Psoas muscle (tissue), 8 donors: Measurements from ENCODE around the gene EMILIN2. TPM values are rescaled to one million over a fixed set of nuclear protein-coding genes. Genes with fewer than 3 reads are reported as not detected.

ENCODE experiments used
- ATAC-seq, 4 donors: fragments of 200-7000 bp; cut with Tn5 transposase; one replicate each; pipeline ENCODE4 v1.9.1; 2020; ENCODE audit warnings: moderate library complexity in 3 of 4, mild to moderate bottlenecking in 2 of 4
- DNase-seq, 2 donors: peaks; one replicate each; pipeline ENCODE4 v3.0.0-alpha.2; 2020
- H3K27ac ChIP-seq: fragments of 200-600 bp; one replicate; pipeline ENCODE4 v1.8.0; 2022
- H3K27me3 ChIP-seq, 3 donors: fragments of 200-600 bp in 1 of 3; one replicate each; pipeline versions ENCODE4 v1.6.1 to v1.8.0; 2013 to 2022; ENCODE audit warnings: low read length in 2 of 3, mild to moderate bottlenecking in 2 of 3, moderate library complexity in 1 of 3; ENCODE audit not compliant: insufficient read depth in 3 of 3
- H3K36me3 ChIP-seq, 2 donors: fragments of 200-600 bp in 1 of 2; one replicate each; pipeline versions ENCODE4 v1.6.1 to v1.8.0; 2013 to 2022; ENCODE audit warnings: low read depth in 1 of 2, mild to moderate bottlenecking in 1 of 2, moderate library complexity in 1 of 2; ENCODE audit not compliant: insufficient read depth in 1 of 2
- H3K4me1 ChIP-seq: fragments of 200-600 bp; one replicate; pipeline ENCODE4 v1.8.0; 2022
- H3K4me3 ChIP-seq: fragments of 200-600 bp; one replicate; pipeline ENCODE4 v1.8.0; 2022; ENCODE audit warnings: mild to moderate bottlenecking
- H3K9me3 ChIP-seq: fragments of 200-600 bp; one replicate; pipeline ENCODE4 v1.8.0; 2022
- CTCF ChIP-seq: fragments of 200-600 bp; IDR thresholded peaks from one replicate; pipeline ENCODE4 v1.8.0; 2022; ENCODE audit warnings: antibody characterized with exemption
- WGBS, 3 donors: extraction: QIAGEN DNeasy Blood & Tissue Kit; methylation state at CpG; one replicate each; pipeline versions ENCODE4 v1.1.6 to v1.1.7; 2013; 5-methylcytosine and 5-hydroxymethylcytosine counted together
- intact Hi-C, 2 donors: fragments of 100-400 bp; cut with DNase I; formaldehyde crosslinking; loops; one replicate each; pipeline versions ENCODE4 v1.11.0 to v1.14.2; 2022
- polyA plus RNA-seq, 3 donors: library from polyadenylated mRNA; stranded (reverse); fragments of 200-250 nt; gene quantifications; one replicate each; pipeline ENCODE4 v1.2.3, GENCODE V29; 2013
- total RNA-seq, 4 donors: library from RNA; stranded (reverse); fragmentation: NEBNext Ultra II Directional in 2 of 4; extraction: Animal tissue kit (Norgen Biotek cat#: 25700) in 2 of 4; gene quantifications; one replicate each; pipeline versions ENCODE4 v1.2.1 to v1.2.4, GENCODE V29; 2021 to 2023
- donor health status: healthy with polysubstance abuse.
- donor health status: DM: no; HTN: no; CAD: no; lungs with moderate emphysema.
- donor health status: Bipolar disorder and iron deficiency.
- donor health status: healthy.
- donor health status: DM: yes; HTN: yes; CAD: no.
- donor health status: DM: no; HTN: no; CAD: no.
- donor health status: DM: no; HTN: no; CAD: no.
- donor health status: DM: yes; HTN: yes; CAD: no.

EMILIN2 gene
- total and polyA plus RNA-seq, 7 donors, result 0.65 to 2.9 (median 2.2) TPM

GRCh38 chr18:2893676-2894075, 46.9 kb downstream of the EMILIN2 start:
- DNase-seq, result no peak
- Histone ChIP-seq H3K27me3 (peaks cover 0 to 6% (median 1%) of the 10 kb centered on the region in 3 donors), H3K4me3 (no peak overlapping the region), H3K36me3 (no peaks in the 10 kb centered on the region), H3K27ac (no peak overlapping the region), H3K9me3 (no peaks in the 10 kb centered on the region), H3K4me1 (no peaks in the 10 kb centered on the region)
- intact Hi-C loops, result no loop called here
- no peak for ATAC-seq
- WGBS, 3 donors, result 81 to 87% (median 82%) methylated on average over 5 of the region's 5 CpGs
- no peak for TF ChIP-seq CTCF

- TF ChIP-seq CTCF, result no peak
- 70 to 79% (median 70%) methylated on average over 11 of the region's 11 CpGs for WGBS, 3 donors
- peaks cover 0 to 6% (median 1%) of the 10 kb centered on the region in 3 donors for H3K27me3 ChIP-seq
- no peaks in the 10 kb centered on the region for H3K36me3 ChIP-seq
- no peak for DNase-seq
- no peak overlapping the region for H3K27ac ChIP-seq
- H3K9me3 ChIP-seq, result no peaks in the 10 kb centered on the region
- no peak overlapping the region for H3K4me3 ChIP-seq
- intact Hi-C loops, result no loop called here
- ATAC-seq, result peak in 1 of 4 donors; percentile 59
- no peaks in the 10 kb centered on the region for H3K4me1 ChIP-seq
Measured at GRCh38 chr18:2894131-2894840, 47.5 kb downstream of the EMILIN2 start.

- intact Hi-C loops, result no loop called here
- no peaks in the 10 kb centered on the region for H3K4me1 ChIP-seq
- DNase-seq (no peak), ATAC-seq (no peak)
- no peak overlapping the region for H3K4me3 ChIP-seq
- whole genome bisulfite sequencing, 3 donors, result 75 to 88% (median 82%) methylated on average over 2 of the region's 2 CpGs
- peaks cover 0 to 6% (median 1%) of the 10 kb centered on the region in 3 donors for H3K27me3 ChIP-seq
- no peaks in the 10 kb centered on the region for H3K36me3 ChIP-seq
- no peaks in the 10 kb centered on the region for H3K9me3 ChIP-seq
- no peak overlapping the region for H3K27ac ChIP-seq
- no peak for TF ChIP-seq CTCF
Measured at GRCh38 chr18:2894841-2895370, 48.1 kb downstream of the EMILIN2 start.

- intact Hi-C loops, result no loop called here
- 97 to 99% (median 99%) methylated on average over 7 of the region's 7 CpGs for WGBS, 3 donors
Measured at GRCh38 chr18:2895391-2895790, 48.6 kb downstream of the EMILIN2 start.

More at GRCh38 chr18:2895391-2895790, 48.6 kb downstream of the EMILIN2 start:
- H3K9me3 ChIP-seq, result no peaks in the 10 kb centered on the region
- ATAC-seq, result no peak
- no peaks in the 10 kb centered on the region for H3K36me3 ChIP-seq
- DNase-seq, result no peak
- no peaks in the 10 kb centered on the region for H3K4me1 ChIP-seq
- H3K27ac ChIP-seq, result no peak overlapping the region
- peaks cover 0 to 6% (median 1%) of the 10 kb centered on the region in 3 donors for H3K27me3 ChIP-seq
- no peak overlapping the region for H3K4me3 ChIP-seq
- TF ChIP-seq CTCF, result no peak
